ENCODE data around the gene SCRN2. TPM values are rescaled to one million over a fixed set of nuclear protein-coding genes. Genes with fewer than 3 reads are reported as not detected.
A peak's percentile ranks its signal among the peaks of the same experiment; 100 is the strongest.

The SCRN2 gene
- total RNA-seq, 1 experiment from 2014 or later, result 50.8 TPM

GRCh38 chr17:47831003-47831933 is 9.8 kb downstream of the SCRN2 start, which contains the start of the genes LRRC46 and MRPL10:
Gene LRRC46, plus strand, starts transcription at chr17:47831670. Its CDS starts 320 bp downstream, at chr17:47831990.
Gene MRPL10, minus strand, starts transcription at chr17:47831541. Its CDS starts 30 bp downstream, at chr17:47831511.
- Mint-ChIP-seq H3K9me3 (no peaks in the 10 kb centered on the region), H3K4me1 (peaks cover 12% of the 10 kb centered on the region), H3K36me3 (peaks cover 17% of the 10 kb centered on the region), H3K4me3 (peak within 1 kb of the TSS; percentile 98), H3K27ac (peak within 1 kb of the TSS; percentile 93), H3K27me3 (ENCODE audit: low read depth) (no peaks in the 10 kb centered on the region)
- ChIA-PET CTCF (interaction anchor here (0.6 to 2.0 kb wide), 19 partner anchors 9 to 181 kb away, joined by 3 to 32 read pairs (median 4); partner anchors contain the start of genes CDK5RAP3, OSBPL7, PNPO and SCRN2), POLR2A (interaction anchor here (0.9 to 1.2 kb wide), 3 partner anchors 15 to 140 kb away, joined by 3 to 5 read pairs (median 4); partner anchors contain the start of gene CDK5RAP3)
- TF ChIP-seq NFE2L1 (CRISPR knock-in tag; IDR thresholded peaks at IDR 0.05) (0 out of 2 replicates have a peak, but pooled peaks have one; percentile 48), CREM (CRISPR knock-in tag; IDR thresholded peaks at IDR 0.05) (0 out of 2 replicates have a peak, but pooled peaks have one; percentile 8), SOX15 (CRISPR knock-in tag; IDR thresholded peaks at IDR 0.05) (no peak), MYBL2 (CRISPR knock-in tag; IDR thresholded peaks at IDR 0.05) (0 out of 2 replicates have a peak, but pooled peaks have one; percentile 48), SP1 (CRISPR knock-in tag; conservative IDR thresholded peaks at IDR 0.05) (peak; percentile 83), FOXP4 (CRISPR knock-in tag; IDR thresholded peaks at IDR 0.05) (peak; percentile 14; the same call in 1 of the 2 replicates), JAZF1 (CRISPR knock-in tag; IDR thresholded peaks at IDR 0.05) (no peak), ETV6 (CRISPR knock-in tag; IDR thresholded peaks at IDR 0.05) (peak; percentile 55), ZNF121 (CRISPR knock-in tag; IDR thresholded peaks at IDR 0.05) (peak; percentile 89), HMGXB4 (CRISPR knock-in tag; IDR thresholded peaks at IDR 0.05) (peak; percentile 52; the same call in 1 of the 2 replicates), PREB (CRISPR knock-in tag; IDR thresholded peaks at IDR 0.05; ENCODE audit: borderline replicate concordance) (no peak), FOXK1 (CRISPR knock-in tag; IDR thresholded peaks at IDR 0.05) (peak; percentile 72; the same call in 1 of the 2 replicates), PRRX2 (CRISPR knock-in tag; IDR thresholded peaks at IDR 0.05) (no peak), FOXP1 (CRISPR knock-in tag; IDR thresholded peaks at IDR 0.05; ENCODE audit: borderline replicate concordance) (peak; percentile 90)
- TF ChIP-seq, protein P1, sequence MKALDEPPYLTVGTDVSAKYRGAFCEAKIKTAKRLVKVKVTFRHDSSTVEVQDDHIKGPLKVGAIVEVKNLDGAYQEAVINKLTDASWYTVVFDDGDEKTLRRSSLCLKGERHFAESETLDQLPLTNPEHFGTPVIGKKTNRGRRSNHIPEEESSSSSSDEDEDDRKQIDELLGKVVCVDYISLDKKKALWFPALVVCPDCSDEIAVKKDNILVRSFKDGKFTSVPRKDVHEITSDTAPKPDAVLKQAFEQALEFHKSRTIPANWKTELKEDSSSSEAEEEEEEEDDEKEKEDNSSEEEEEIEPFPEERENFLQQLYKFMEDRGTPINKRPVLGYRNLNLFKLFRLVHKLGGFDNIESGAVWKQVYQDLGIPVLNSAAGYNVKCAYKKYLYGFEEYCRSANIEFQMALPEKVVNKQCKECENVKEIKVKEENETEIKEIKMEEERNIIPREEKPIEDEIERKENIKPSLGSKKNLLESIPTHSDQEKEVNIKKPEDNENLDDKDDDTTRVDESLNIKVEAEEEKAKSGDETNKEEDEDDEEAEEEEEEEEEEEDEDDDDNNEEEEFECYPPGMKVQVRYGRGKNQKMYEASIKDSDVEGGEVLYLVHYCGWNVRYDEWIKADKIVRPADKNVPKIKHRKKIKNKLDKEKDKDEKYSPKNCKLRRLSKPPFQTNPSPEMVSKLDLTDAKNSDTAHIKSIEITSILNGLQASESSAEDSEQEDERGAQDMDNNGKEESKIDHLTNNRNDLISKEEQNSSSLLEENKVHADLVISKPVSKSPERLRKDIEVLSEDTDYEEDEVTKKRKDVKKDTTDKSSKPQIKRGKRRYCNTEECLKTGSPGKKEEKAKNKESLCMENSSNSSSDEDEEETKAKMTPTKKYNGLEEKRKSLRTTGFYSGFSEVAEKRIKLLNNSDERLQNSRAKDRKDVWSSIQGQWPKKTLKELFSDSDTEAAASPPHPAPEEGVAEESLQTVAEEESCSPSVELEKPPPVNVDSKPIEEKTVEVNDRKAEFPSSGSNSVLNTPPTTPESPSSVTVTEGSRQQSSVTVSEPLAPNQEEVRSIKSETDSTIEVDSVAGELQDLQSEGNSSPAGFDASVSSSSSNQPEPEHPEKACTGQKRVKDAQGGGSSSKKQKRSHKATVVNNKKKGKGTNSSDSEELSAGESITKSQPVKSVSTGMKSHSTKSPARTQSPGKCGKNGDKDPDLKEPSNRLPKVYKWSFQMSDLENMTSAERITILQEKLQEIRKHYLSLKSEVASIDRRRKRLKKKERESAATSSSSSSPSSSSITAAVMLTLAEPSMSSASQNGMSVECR (CRISPR knock-in tag; IDR thresholded peaks at IDR 0.05; ENCODE audit: borderline replicate concordance), result peak; percentile 46; the same call in 1 of the 2 replicates
- TF ChIP-seq, protein P2, sequence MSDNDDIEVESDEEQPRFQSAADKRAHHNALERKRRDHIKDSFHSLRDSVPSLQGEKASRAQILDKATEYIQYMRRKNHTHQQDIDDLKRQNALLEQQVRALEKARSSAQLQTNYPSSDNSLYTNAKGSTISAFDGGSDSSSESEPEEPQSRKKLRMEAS (CRISPR knock-in tag; IDR thresholded peaks at IDR 0.05), result peak; percentile 43; the same call in 1 of the 2 replicates
- DNase-seq (ENCODE audit: low spot score), result peak; percentile 93
- peak; percentile 98 for ATAC-seq
